ENCODE data around the gene KCNQ1.

KCNQ1 gene

DNA sequence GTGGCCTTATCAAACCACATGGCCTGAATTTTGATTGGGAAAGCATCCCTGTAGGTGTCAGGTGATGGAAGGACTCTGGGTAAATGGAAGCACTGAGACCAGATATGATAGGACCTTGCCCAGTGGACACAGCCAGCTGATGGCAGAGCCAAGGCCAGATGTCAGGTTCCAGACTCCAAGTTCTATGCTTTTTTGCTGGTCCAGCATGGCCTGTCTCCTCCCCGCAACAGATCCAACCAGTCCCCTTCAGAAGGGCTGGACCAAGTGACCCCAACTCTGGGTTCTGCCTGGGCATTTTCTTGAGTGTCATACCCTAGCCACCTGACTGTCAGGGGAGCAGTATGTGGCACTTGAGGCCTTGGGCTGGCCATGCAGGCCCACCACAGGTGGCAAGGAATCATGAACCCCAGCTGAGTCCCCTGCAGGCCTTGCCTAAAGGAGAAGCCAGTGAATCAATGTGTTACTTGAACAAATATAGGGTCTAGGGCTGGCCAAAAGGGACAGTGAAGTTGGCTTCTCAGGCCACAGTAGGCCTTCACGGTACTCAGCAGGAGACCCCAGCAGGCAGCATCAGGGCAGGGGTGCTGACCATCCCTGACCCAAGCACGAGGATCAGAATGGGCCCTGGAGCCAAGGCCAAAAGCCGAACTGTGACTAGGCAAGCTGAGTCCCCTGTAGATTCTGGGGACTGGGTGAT, 227.9 kb downstream of the KCNQ1 start:
- no peaks in the 10 kb centered on the region for H3K9me3 ChIP-seq (ENCODE audit: insufficient read depth, low read depth, low read length)
- H3F3A ChIP-seq (ENCODE audit: low read depth) = 0 out of 2 replicates have a peak, but pooled peaks cover 2% of the 10 kb centered on the region
- peaks cover 27% of the 10 kb centered on the region for H4K20me1 ChIP-seq (ENCODE audit: insufficient read depth, low read length, poor library complexity, severe bottlenecking)
- no peak overlapping the region for H2AFZ ChIP-seq (ENCODE audit: low read length)
- H3K4me2 ChIP-seq (ENCODE audit: low read depth, low read length, poor library complexity, severe bottlenecking) = no peak overlapping the region
- no peak overlapping the region for H3K9ac ChIP-seq (ENCODE audit: low read depth, low read length, poor library complexity, severe bottlenecking)
- H3K4me1 ChIP-seq (ENCODE audit: insufficient read depth, low read length, poor library complexity, severe bottlenecking) = peaks cover 54% of the 10 kb centered on the region
- TF ChIP-seq, protein P1, sequence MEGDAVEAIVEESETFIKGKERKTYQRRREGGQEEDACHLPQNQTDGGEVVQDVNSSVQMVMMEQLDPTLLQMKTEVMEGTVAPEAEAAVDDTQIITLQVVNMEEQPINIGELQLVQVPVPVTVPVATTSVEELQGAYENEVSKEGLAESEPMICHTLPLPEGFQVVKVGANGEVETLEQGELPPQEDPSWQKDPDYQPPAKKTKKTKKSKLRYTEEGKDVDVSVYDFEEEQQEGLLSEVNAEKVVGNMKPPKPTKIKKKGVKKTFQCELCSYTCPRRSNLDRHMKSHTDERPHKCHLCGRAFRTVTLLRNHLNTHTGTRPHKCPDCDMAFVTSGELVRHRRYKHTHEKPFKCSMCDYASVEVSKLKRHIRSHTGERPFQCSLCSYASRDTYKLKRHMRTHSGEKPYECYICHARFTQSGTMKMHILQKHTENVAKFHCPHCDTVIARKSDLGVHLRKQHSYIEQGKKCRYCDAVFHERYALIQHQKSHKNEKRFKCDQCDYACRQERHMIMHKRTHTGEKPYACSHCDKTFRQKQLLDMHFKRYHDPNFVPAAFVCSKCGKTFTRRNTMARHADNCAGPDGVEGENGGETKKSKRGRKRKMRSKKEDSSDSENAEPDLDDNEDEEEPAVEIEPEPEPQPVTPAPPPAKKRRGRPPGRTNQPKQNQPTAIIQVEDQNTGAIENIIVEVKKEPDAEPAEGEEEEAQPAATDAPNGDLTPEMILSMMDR (conservative IDR thresholded peaks at IDR 0.05; ENCODE audit: low read length) = no peak
- no peak for TF ChIP-seq EZH2phosphoT487 (IDR thresholded peaks at IDR 0.05; ENCODE audit: borderline replicate concordance)
- no peaks in the 10 kb centered on the region for H3K27me3 ChIP-seq (ENCODE audit: insufficient read depth, low read length, poor library complexity, severe bottlenecking)
- no peak overlapping the region for H3K4me3 ChIP-seq (ENCODE audit: low read length, poor library complexity, severe bottlenecking)
- peaks cover 71% of the 10 kb centered on the region; the same call in 1 of the 2 replicates for H3K79me2 ChIP-seq (ENCODE audit: insufficient read depth, low read length)
- no peaks in the 10 kb centered on the region for H3K9me2 ChIP-seq (replicated peaks; ENCODE audit: low read depth, low read length)
- H3K36me3 ChIP-seq (ENCODE audit: insufficient read depth, low read length) = peaks cover 13% of the 10 kb centered on the region; the same call in 1 of the 2 replicates

DNA sequence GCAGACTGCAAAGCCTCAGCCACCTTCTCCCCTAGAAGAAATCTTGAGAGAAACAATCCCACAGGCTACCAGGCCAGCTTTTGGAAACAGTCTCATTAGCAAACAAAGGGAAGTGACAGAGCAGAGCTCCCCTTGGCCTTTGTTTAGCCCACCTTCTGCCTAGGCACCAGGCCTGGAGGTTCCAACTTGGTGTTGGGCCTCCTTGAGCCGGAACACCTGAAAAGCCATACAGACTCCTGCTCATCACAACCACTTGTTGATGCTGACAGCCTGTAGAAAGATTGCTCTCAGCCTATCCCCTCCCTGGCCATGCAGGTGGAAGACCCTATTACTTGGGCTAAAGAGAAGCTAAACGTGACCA, 228.4 kb downstream of the KCNQ1 start:
- Histone ChIP-seq H3K9ac (ENCODE audit: low read depth, low read length, poor library complexity, severe bottlenecking) (no peak overlapping the region), H3K4me1 (ENCODE audit: insufficient read depth, low read length, poor library complexity, severe bottlenecking) (peaks cover 54% of the 10 kb centered on the region), H3K4me3 (ENCODE audit: low read length, poor library complexity, severe bottlenecking) (no peak overlapping the region), H3K79me2 (ENCODE audit: insufficient read depth, low read length) (peaks cover 77% of the 10 kb centered on the region; the same call in 1 of the 2 replicates), H3K4me2 (ENCODE audit: low read depth, low read length, poor library complexity, severe bottlenecking) (no peak overlapping the region), H3K27me3 (ENCODE audit: insufficient read depth, low read length, poor library complexity, severe bottlenecking) (no peaks in the 10 kb centered on the region), H3K9me2 (replicated peaks; ENCODE audit: low read depth, low read length) (no peaks in the 10 kb centered on the region), H3K36me3 (ENCODE audit: insufficient read depth, low read length) (peaks cover 13% of the 10 kb centered on the region; the same call in 1 of the 2 replicates), H4K20me1 (ENCODE audit: insufficient read depth, low read length, poor library complexity, severe bottlenecking) (peaks cover 32% of the 10 kb centered on the region), H3K9me3 (ENCODE audit: insufficient read depth, low read depth, low read length) (no peaks in the 10 kb centered on the region), H2AFZ (ENCODE audit: low read length) (no peak overlapping the region), H3F3A (ENCODE audit: low read depth) (0 out of 2 replicates have a peak, but pooled peaks cover 2% of the 10 kb centered on the region)
- TF ChIP-seq EZH2phosphoT487 (IDR thresholded peaks at IDR 0.05; ENCODE audit: borderline replicate concordance) = no peak
- TF ChIP-seq, protein P1 (conservative IDR thresholded peaks at IDR 0.05; ENCODE audit: low read length) = no peak

GRCh38 chr11:2673871-2674471, 229.2 kb downstream of the KCNQ1 start:
- Histone ChIP-seq H3K4me1 (ENCODE audit: insufficient read depth, low read length, poor library complexity, severe bottlenecking) (peaks cover 55% of the 10 kb centered on the region), H3K9me2 (replicated peaks; ENCODE audit: low read depth, low read length) (no peaks in the 10 kb centered on the region), H3K9me3 (ENCODE audit: insufficient read depth, low read depth, low read length) (no peaks in the 10 kb centered on the region), H3K4me3 (ENCODE audit: low read length, poor library complexity, severe bottlenecking) (no peak overlapping the region), H3K79me2 (ENCODE audit: insufficient read depth, low read length) (peaks cover 84% of the 10 kb centered on the region; the same call in 1 of the 2 replicates), H3F3A (ENCODE audit: low read depth) (0 out of 2 replicates have a peak, but pooled peaks cover 2% of the 10 kb centered on the region), H3K27me3 (ENCODE audit: insufficient read depth, low read length, poor library complexity, severe bottlenecking) (no peaks in the 10 kb centered on the region), H3K36me3 (ENCODE audit: insufficient read depth, low read length) (peaks cover 13% of the 10 kb centered on the region; the same call in 1 of the 2 replicates), H3K9ac (ENCODE audit: low read depth, low read length, poor library complexity, severe bottlenecking) (no peak overlapping the region), H2AFZ (ENCODE audit: low read length) (no peak overlapping the region), H4K20me1 (ENCODE audit: insufficient read depth, low read length, poor library complexity, severe bottlenecking) (peaks cover 32% of the 10 kb centered on the region), H3K4me2 (ENCODE audit: low read depth, low read length, poor library complexity, severe bottlenecking) (no peak overlapping the region)
- TF ChIP-seq EZH2phosphoT487 (IDR thresholded peaks at IDR 0.05; ENCODE audit: borderline replicate concordance) = no peak
- TF ChIP-seq, protein P1 (conservative IDR thresholded peaks at IDR 0.05; ENCODE audit: low read length) = no peak

Measured in Loucy (cell line).